ENCODE results near the gene SYNDIG1.

DNA sequence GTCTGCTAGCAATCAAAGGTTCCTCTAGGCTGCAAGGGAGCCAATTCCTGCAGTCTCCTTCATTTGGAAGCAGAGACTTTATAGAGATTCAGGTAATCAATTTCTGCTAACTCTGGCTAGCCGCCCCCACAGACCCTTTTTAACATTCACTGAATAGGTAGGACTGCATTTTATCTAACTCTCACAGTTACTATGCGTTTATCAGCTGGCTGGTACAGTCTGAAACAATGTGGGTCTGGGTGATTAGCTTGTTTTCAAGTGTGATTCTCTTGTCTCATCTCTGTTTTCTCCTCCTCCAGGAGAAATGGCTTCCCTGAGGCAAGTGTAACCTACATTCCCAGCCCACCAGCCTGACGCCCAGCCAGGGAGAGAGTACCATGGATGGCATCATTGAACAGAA, 73.3 kb downstream of the SYNDIG1 start:
- TF ChIP-seq CTCF (IDR thresholded peaks at IDR 0.05) (no peak), POLR2A (IDR thresholded peaks at IDR 0.05) (no peak)
